ENCODE data around the gene PACS2.
"Not testable (repeated sequence)": the region's sequence is repeated elsewhere in the genome, so short reads cannot be mapped to it uniquely, and the experiment has no call there.

The PACS2 gene

GRCh38 chr14:105333613-105334364 is 19.2 kb downstream of the PACS2 start:
- no peak for DNase-seq

- DNase-seq, result no peak
These were observed 20.1 kb downstream of the PACS2 start for GRCh38 chr14:105334383-105335230.

- DNase-seq, result not testable (repeated sequence)
These were observed 20.6 kb downstream of the PACS2 start for GRCh38 chr14:105335231-105335542.

GRCh38 chr14:105335735-105336476 is 21.4 kb downstream of the PACS2 start:
- no peak for DNase-seq

GRCh38 chr14:105336477-105337287 is 22.1 kb downstream of the PACS2 start:
- no peak for DNase-seq

GRCh38 chr14:105337433-105337832 is 22.9 kb downstream of the PACS2 start:
- no peak for DNase-seq

- DNase-seq, result no peak
These were observed 23.6 kb downstream of the PACS2 start for GRCh38 chr14:105337966-105338741.

GRCh38 chr14:105340821-105341733 is 26.5 kb downstream of the PACS2 start:
- DNase-seq, result no peak

GRCh38 chr14:105343194-105343593 is 28.6 kb downstream of the PACS2 start:
- peak; percentile 7 for DNase-seq

GRCh38 chr14:105346200-105346533 is 31.6 kb downstream of the PACS2 start:
- DNase-seq, result no peak

- DNase-seq, result no peak
These were observed 32.5 kb downstream of the PACS2 start for GRCh38 chr14:105346876-105347586.

GRCh38 chr14:105347587-105347968 is 33.0 kb downstream of the PACS2 start:
- no peak for DNase-seq

- DNase-seq, result no peak
These were observed 33.8 kb downstream of the PACS2 start for GRCh38 chr14:105348169-105348944.

- DNase-seq, result no peak
These were observed 34.6 kb downstream of the PACS2 start for GRCh38 chr14:105348945-105349699.

- no peak for DNase-seq
These were observed 35.4 kb downstream of the PACS2 start for GRCh38 chr14:105349992-105350391.

GRCh38 chr14:105350450-105351244 is 36.1 kb downstream of the PACS2 start:
- no peak for DNase-seq

- no peak for DNase-seq
These were observed 36.9 kb downstream of the PACS2 start for GRCh38 chr14:105351410-105351809.
